ENCODE data around the gene TAMM41.

GRCh38 chr3:11757441-11757875 lies 89.2 kb downstream of the TAMM41 start:
- TF ChIP-seq CTCF (IDR thresholded peaks at IDR 0.05) = no peak
- no peak for TF ChIP-seq POLR2AphosphoS5 (IDR thresholded peaks at IDR 0.05; ENCODE audit: insufficient read depth in 1 of 2, low read depth in 1 of 2)
